ENCODE data around the gene CSTF1.
"Not testable (repeated sequence)": the region's sequence is repeated elsewhere in the genome, so short reads cannot be mapped to it uniquely, and the experiment has no call there.

The CSTF1 gene

GRCh38 chr20:56369179-56369578 is 23.3 kb upstream of the CSTF1 start:
- DNase-seq (ENCODE audit: low read depth), result no peak

- no peak for DNase-seq (ENCODE audit: low read depth)
Observed at GRCh38 chr20:56371977-56372376, 20.5 kb upstream of the CSTF1 start.

DNA sequence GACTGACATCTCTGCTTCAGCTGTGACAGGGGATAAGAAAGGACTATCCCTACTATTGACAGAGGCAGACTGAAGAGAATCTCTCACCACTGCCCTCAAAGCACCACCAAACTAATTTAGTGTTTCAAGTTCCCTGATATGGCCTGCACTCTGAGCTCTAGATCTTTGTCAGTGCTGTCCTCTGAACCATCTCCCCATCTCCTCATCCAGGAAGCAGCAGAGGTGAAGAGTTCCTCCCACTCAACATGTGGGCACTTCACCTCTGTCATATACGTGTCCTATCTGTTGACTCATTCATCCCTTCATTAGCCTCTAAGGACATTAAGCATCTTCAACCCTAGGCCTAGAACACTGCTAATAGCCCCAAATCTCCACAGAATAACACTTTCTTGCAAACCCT is 19.6 kb upstream of the CSTF1 start:
- DNase-seq (ENCODE audit: low read depth), result no peak

DNA sequence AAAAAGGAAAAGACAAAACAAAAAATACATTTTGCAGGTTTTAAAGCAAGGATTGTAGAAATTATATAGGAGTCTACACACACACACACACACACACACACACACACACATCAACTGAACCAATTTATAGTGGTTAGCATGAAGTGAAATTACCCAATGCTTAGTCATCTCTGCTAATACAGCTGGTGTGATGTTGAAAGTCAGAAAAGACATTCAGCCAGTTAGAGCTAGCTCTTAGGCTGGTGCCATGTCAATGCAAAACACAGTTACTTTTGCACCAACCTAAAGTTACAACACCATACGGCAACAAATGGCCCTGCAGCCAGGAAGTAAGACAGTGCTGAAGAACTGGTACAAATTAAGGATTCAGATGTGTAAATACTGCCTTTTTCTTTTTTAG is 18.5 kb upstream of the CSTF1 start:
- no peak for DNase-seq (ENCODE audit: low read depth)

GRCh38 chr20:56376331-56376730 is 16.1 kb upstream of the CSTF1 start:
- no peak for DNase-seq (ENCODE audit: low read depth)

GRCh38 chr20:56378386-56378785 is 14.1 kb upstream of the CSTF1 start:
- DNase-seq (ENCODE audit: low read depth), result no peak

- DNase-seq (ENCODE audit: low read depth), result no peak
Observed at GRCh38 chr20:56380375-56380774, 12.1 kb upstream of the CSTF1 start.

- no peak for DNase-seq (ENCODE audit: low read depth)
Observed at GRCh38 chr20:56381501-56381900, 10.9 kb upstream of the CSTF1 start.

DNA sequence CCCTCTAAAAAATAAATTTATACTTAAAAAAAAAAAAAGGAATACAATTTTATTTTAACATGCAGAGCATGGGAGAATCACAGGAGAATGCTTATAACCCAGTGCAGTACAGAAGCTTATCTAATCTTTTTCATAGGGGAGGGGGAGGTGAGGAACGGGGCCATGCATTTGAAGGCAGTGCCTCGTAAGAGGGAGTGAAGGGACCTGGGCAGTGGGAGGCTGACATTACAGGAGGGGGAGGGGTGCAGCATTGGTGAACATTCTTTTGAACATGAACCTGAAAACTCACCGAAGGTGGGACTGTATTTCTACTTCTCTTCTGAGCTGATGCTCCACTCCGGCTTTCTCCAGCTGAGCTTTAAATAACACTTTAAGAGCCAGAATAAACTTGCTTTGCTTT is 9.7 kb upstream of the CSTF1 start:
- DNase-seq (ENCODE audit: low read depth), result no peak

- no peak for DNase-seq (ENCODE audit: low read depth)
Observed at GRCh38 chr20:56383334-56383733, 9.1 kb upstream of the CSTF1 start.

DNA sequence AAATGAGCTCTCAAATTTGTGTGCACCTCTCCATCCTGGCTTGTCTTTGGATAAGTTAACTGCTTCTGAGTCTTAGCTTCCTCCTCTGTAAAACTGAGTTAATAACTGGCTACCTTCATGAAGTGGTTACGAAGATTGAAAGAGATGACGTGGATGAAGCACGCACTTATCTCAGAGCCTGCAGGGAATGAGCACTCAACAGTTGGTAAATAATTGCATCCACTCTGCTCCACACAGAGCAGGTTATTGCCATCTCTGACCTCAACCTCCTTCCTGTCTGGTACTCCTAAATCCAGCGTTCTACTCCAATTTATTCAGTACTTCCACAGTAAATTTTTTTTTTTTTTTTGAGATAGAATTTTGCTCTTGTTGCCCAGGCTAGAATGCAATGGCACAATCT is 7.3 kb upstream of the CSTF1 start:
- DNase-seq (ENCODE audit: low read depth), result no peak

DNA sequence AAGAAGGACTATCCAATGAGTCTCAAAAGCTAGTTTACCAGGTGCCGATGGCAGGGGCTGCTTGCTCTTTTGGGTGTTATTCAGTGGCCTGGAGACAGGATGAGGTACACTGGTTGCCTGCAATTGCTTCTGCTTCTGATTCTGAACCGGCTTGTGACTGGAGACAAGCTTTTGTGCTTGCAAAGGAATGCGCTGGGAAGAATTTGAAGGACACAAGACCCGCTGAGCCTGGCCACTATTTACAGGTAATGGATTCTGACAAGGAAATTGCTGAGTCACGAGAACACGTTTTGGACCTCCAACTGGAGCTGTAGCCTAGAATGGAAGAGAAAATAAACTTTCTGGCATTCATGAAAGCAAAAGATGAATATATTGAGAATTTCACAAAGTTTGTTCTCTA is 6.2 kb upstream of the CSTF1 start:
- DNase-seq (ENCODE audit: low read depth), result no peak

DNA sequence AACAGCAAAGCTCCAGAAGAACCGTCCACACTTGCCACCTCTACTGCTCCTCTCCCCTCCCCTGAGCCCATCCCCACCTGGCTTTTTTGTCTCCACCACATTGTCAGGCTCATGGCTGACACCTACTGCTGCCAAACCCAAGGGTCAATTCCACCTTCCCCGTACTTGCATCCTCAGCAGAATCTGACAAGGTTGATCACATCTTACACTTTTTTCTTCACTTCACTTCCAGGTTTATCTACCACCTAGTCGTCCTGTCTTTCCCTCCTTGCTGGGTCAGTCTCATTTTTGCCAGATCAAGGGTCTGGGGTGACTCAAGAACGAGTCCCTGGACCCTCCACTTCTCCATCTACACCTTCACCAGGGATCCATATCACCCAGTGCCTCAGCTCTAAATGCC is 3.6 kb upstream of the CSTF1 start:
- DNase-seq (ENCODE audit: low read depth), result no peak

- no peak for DNase-seq (ENCODE audit: low read depth)
Observed at GRCh38 chr20:56389807-56390206, 2.6 kb upstream of the CSTF1 start.

- DNase-seq (ENCODE audit: low read depth), result not testable (repeated sequence)
Observed at GRCh38 chr20:56390396-56390795, 2.0 kb upstream of the CSTF1 start.

GRCh38 chr20:56391037-56391436 is 1.4 kb upstream of the CSTF1 start:
- no peak for DNase-seq (ENCODE audit: low read depth)

DNA sequence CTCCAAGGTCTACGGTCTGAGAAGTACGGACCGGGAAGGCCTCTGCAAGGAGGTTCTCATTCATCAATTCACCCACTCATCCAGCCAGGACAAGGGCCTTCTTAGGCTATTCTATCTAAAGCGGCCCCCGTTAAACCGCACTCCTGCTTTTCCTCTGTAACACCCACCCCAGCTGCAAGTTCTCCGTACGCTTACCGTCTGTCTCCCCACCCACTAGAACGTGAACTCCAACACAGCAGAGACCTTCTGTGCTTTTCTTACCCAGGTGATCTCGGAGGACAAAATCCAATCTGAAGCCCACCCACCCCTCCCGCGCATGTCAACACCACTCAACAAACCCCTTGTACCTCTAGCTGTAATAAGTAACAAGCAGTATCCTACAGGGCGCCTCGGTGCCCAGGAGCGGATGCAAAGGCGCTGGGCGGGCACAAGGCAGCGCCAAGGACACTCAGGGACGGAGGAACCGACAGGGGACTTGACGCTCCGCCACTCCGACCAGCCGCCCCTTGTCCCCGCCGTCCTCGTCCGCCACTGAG is 781 bp upstream of the CSTF1 start:
- DNase-seq (ENCODE audit: low read depth), result no peak

DNA sequence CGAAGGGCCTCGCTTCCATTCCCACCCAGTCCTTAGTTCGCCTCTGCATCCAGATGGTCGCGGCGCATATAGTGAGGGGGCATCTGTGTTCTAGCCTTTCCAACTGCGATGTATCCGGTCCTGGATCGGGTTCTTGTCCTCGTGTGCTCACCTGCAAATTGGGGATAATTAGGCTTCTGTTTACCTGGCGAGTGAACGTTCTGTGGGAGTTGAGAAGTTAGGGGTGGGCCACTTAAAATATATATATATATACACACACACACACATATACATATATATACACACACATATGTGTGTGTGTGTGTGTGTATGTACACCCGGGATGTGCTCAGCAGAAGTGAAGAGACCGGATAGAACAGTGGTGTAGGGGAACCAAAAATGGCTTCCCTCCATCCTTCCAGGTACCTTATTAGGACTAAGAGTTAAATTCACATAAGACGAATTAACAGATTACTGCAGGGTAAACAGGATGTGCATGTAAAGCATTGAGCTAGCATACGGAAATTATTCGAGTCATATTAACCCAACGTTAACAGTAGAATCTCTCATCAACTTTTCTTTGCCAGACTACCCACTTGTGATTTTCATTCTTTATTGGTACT is 537 bp downstream of the CSTF1 start:
- DNase-seq (ENCODE audit: low read depth), result no peak

GRCh38 chr20:56393653-56394052 is 1.2 kb downstream of the CSTF1 start:
- no peak for DNase-seq (ENCODE audit: low read depth)

DNA sequence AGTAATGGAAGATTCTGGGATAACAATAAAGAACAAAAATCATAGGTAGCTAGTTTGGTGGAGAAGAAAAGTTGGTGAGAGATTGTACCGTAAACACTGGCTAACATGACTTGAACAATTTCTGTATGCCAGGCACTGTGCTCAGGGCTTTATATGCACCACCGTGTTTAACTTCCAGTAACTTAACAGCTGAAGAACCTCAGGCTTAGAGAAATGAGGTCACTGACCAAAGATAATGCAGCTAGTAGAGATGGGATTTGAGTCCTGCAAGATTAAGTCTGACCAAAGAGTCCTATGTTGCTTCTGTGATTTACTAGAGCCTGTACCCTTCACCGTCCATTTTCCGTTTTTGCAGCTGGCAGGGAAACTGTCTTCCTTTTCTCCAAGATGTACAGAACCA is 2.7 kb downstream of the CSTF1 start:
- no peak for DNase-seq (ENCODE audit: low read depth)

- DNase-seq (ENCODE audit: low read depth), result peak; percentile 24
Observed at GRCh38 chr20:56400001-56400640, 7.7 kb downstream of the CSTF1 start.

GRCh38 chr20:56403465-56403864 is 11.0 kb downstream of the CSTF1 start:
- no peak for DNase-seq (ENCODE audit: low read depth)

- not testable (repeated sequence) for DNase-seq (ENCODE audit: low read depth)
Observed at GRCh38 chr20:56405356-56405755, 12.9 kb downstream of the CSTF1 start.

GRCh38 chr20:56406910-56407309 is 14.5 kb downstream of the CSTF1 start:
- DNase-seq (ENCODE audit: low read depth), result no peak
